Glomerular endothelial cell (primary cell): ENCODE data around the gene UROS. TPM values are rescaled to one million over a fixed set of nuclear protein-coding genes. Genes with fewer than 3 reads are reported as not detected.

ENCODE experiments used
- DNase-seq: peaks from one replicate; pipeline ENCODE4 v3.0.0-alpha.2; 2011; ENCODE audit warnings: low read depth, low spot score; ENCODE audit errors: extremely low read depth
- total RNA-seq: library from RNA; depleted of rRNA; stranded (reverse); fragments of >200 nt; gene quantifications from 2 replicates; pipeline ENCODE4 v1.2.3, GENCODE V29; 2015

Gene UROS
- total RNA-seq, 1 donor from 2014 or later = 61.9 TPM

- DNase-seq = no peak
Measured at GRCh38 chr10:125838802-125839575, 15.9 kb upstream of the UROS start.

- DNase-seq = no peak
Measured at GRCh38 chr10:125836746-125837145, 13.7 kb upstream of the UROS start.

GRCh38 chr10:125828311-125828710, 5.3 kb upstream of the UROS start:
- DNase-seq = no peak

GRCh38 chr10:125827133-125827532, 4.1 kb upstream of the UROS start:
- DNase-seq = no peak

GRCh38 chr10:125824736-125825135, 1.7 kb upstream of the UROS start:
- no peak for DNase-seq

GRCh38 chr10:125823663-125824251, 699 bp upstream of the UROS start:
- DNase-seq = no peak

GRCh38 chr10:125820701-125821100, 2.4 kb downstream of the UROS start:
- DNase-seq = no peak

- no peak for DNase-seq
Measured at GRCh38 chr10:125817337-125817946, 5.6 kb downstream of the UROS start.

- DNase-seq = no peak
Measured at GRCh38 chr10:125816548-125816947, 6.5 kb downstream of the UROS start.

GRCh38 chr10:125815764-125816163, 7.3 kb downstream of the UROS start:
- DNase-seq = no peak

- DNase-seq = no peak
Measured at GRCh38 chr10:125812128-125812750, 10.8 kb downstream of the UROS start.

- DNase-seq = no peak
Measured at GRCh38 chr10:125811251-125811650, 11.8 kb downstream of the UROS start.

GRCh38 chr10:125808047-125808446, 15.0 kb downstream of the UROS start:
- DNase-seq = no peak

- DNase-seq = no peak
Measured at GRCh38 chr10:125802739-125803138, 20.3 kb downstream of the UROS start.

GRCh38 chr10:125802131-125802530, 20.9 kb downstream of the UROS start:
- DNase-seq = no peak

- no peak for DNase-seq
Measured at GRCh38 chr10:125801574-125801973, 21.5 kb downstream of the UROS start.

- DNase-seq = no peak
Measured at GRCh38 chr10:125799451-125800182, 23.4 kb downstream of the UROS start.

- no peak for DNase-seq
Measured at GRCh38 chr10:125797994-125798662, 24.9 kb downstream of the UROS start.

GRCh38 chr10:125797424-125797823, 25.6 kb downstream of the UROS start:
- no peak for DNase-seq

GRCh38 chr10:125795637-125796190, 27.3 kb downstream of the UROS start:
- no peak for DNase-seq
